ENCODE measurements around the gene BPTF.
"Not testable (repeated sequence)": the region's sequence is repeated elsewhere in the genome, so short reads cannot be mapped to it uniquely, and the experiment has no call there.

- TF ChIP-seq CTCF, EZH2 (IDR thresholded peaks at IDR 0.05): not testable (repeated sequence)
These were observed 103.5 kb downstream of the BPTF start for GRCh38 chr17:67928842-67929241.
